DND-41 (cell line): ENCODE data around the gene FHL2.

Source experiments
- ATAC-seq: fragments of 200-7000 bp; cut with Tn5 transposase; 3 replicates; pipeline ENCODE4 v1.9.1; 2021; ENCODE audit warnings: low read depth; ENCODE audit not compliant: insufficient read depth
- DNase-seq: peaks from one replicate; pipeline ENCODE4 v3.0.0-alpha.2; 2020
- H2AFZ ChIP-seq: 2 replicates; pipeline ENCODE4 v1.6.0; 2012; ENCODE audit warnings: low read depth, low read length
- H3K27ac ChIP-seq: 2 replicates; pipeline ENCODE4 v1.5.1; 2012; ENCODE audit warnings: low read length, inconsistent platforms
- H3K27me3 ChIP-seq: fragments of 200-600 bp; sonication (generic); 2 replicates; pipeline ENCODE4 v1.6.0; 2012; ENCODE audit warnings: low read length, mild to moderate bottlenecking, inconsistent platforms; ENCODE audit not compliant: insufficient read depth, poor library complexity
- H3K36me3 ChIP-seq: 2 replicates; pipeline ENCODE4 v1.5.1; 2012; ENCODE audit warnings: low read length, inconsistent platforms; ENCODE audit not compliant: insufficient read depth
- H3K4me1 ChIP-seq: 2 replicates; pipeline ENCODE4 v1.5.1; 2012; ENCODE audit warnings: mild to moderate bottlenecking, low read length; ENCODE audit not compliant: insufficient read depth
- H3K4me2 ChIP-seq: 2 replicates; pipeline ENCODE4 v1.6.0; 2012; ENCODE audit warnings: mild to moderate bottlenecking, moderate library complexity, low read length, inconsistent platforms; ENCODE audit not compliant: insufficient read depth
- H3K4me3 ChIP-seq, 2 experiments: fragments of 200-600 bp in 1 of 2; shearing (Covaris generic) in 1 of 2; 2 replicates each; pipeline ENCODE4 v1.5.1; 2012 to 2016; ENCODE audit warnings: inconsistent platforms in 2 of 2, low read length in 2 of 2, mild to moderate bottlenecking in 2 of 2, low read depth in 1 of 2, moderate library complexity in 1 of 2
- H3K79me2 ChIP-seq: 2 replicates; pipeline ENCODE4 v1.6.0; 2012; ENCODE audit warnings: low read length, inconsistent platforms; ENCODE audit not compliant: insufficient read depth
- H3K9ac ChIP-seq: 2 replicates; pipeline ENCODE4 v1.6.0; 2012; ENCODE audit warnings: low read depth, mild to moderate bottlenecking, inconsistent platforms, low read length, moderate library complexity
- H3K9me3 ChIP-seq: 2 replicates; pipeline ENCODE4 v1.5.1; 2012; ENCODE audit warnings: low read length, moderate library complexity, mild to moderate bottlenecking, inconsistent platforms; ENCODE audit not compliant: insufficient read depth, severe bottlenecking
- H4K20me1 ChIP-seq: 2 replicates; pipeline ENCODE4 v1.6.0; 2012; ENCODE audit warnings: low read length; ENCODE audit not compliant: insufficient read depth
- EZH2 ChIP-seq: IDR thresholded peaks from 3 replicates; pipeline ENCODE4 v1.6.1; 2012; ENCODE audit warnings: borderline replicate concordance, low read depth, mild to moderate bottlenecking, moderate library complexity, low read length, inconsistent platforms; ENCODE audit not compliant: severe bottlenecking
- TF ChIP-seq, protein P1 (sequence below): IDR thresholded peaks from 2 replicates; pipeline ENCODE4 v1.5.1; 2012; ENCODE audit warnings: borderline replicate concordance, low read length, moderate library complexity, mild to moderate bottlenecking; ENCODE audit not compliant: poor library complexity, severe bottlenecking; ENCODE audit errors: extremely low read depth

Gene FHL2

DNA sequence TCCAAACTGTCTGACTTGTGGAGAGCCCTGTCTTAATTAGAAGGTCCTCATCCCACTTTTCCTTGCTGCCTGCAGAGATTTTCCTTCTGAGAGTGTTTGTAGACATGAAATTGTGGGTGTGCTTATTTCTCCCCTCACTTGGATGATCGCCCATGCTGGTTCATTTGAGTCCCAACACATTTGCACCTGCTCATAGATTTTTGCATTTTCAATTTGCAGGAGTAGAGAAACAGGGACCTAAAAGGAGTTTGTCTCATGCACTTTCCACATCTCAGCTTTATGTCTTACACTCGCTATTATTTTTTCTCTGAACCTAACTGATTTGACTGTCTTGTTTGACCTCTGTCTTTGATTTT lies 33.2 kb upstream of the FHL2 start:
- TF ChIP-seq EZH2 = no peak
- TF ChIP-seq, protein P1, sequence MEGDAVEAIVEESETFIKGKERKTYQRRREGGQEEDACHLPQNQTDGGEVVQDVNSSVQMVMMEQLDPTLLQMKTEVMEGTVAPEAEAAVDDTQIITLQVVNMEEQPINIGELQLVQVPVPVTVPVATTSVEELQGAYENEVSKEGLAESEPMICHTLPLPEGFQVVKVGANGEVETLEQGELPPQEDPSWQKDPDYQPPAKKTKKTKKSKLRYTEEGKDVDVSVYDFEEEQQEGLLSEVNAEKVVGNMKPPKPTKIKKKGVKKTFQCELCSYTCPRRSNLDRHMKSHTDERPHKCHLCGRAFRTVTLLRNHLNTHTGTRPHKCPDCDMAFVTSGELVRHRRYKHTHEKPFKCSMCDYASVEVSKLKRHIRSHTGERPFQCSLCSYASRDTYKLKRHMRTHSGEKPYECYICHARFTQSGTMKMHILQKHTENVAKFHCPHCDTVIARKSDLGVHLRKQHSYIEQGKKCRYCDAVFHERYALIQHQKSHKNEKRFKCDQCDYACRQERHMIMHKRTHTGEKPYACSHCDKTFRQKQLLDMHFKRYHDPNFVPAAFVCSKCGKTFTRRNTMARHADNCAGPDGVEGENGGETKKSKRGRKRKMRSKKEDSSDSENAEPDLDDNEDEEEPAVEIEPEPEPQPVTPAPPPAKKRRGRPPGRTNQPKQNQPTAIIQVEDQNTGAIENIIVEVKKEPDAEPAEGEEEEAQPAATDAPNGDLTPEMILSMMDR = no peak
- Histone ChIP-seq H2AFZ (no peak overlapping the region), H3K36me3 (no peaks in the 10 kb centered on the region)

DNA sequence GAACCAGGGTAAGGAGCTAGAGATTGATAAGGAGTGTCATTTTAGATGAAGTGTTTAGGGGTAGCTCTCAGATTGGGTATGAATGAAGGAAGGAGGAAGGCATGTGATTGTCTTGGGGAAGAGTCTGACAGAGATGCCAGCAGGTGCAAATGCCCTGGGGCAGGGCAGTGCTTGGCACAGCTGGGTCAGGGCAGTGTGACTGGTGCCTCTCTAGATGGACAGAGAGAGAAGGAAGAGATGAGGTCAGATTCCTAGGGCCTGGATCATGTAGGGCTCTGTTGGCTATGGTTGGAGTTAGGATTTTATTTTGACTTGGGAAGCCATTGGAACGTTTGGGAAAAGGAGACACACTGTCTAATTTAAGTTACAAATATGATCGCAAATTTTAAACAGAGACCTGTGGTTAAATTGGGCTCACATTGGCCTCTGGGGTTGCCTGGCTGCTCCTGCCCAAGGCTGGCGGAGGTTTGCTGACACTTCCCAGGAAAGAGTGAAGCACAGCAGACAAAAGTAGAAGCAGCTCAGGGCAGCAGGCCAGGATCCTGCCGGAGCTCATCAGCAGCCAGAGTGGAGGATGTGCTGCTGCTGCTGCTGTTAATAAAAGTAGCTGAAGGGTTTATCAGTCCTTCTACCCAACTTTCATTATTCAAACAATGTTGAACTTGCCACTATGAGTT lies 32.7 kb upstream of the FHL2 start:
- Histone ChIP-seq H3K36me3 (no peaks in the 10 kb centered on the region), H3K79me2 (no peaks in the 10 kb centered on the region), H3K9ac (no peak overlapping the region), H3K4me3 (no peak overlapping the region), H3K27me3 (peaks cover 5% of the 10 kb centered on the region), H3K9me3 (no peaks in the 10 kb centered on the region), H3K27ac (no peak overlapping the region), H2AFZ (no peak overlapping the region), H4K20me1 (no peaks in the 10 kb centered on the region), H3K4me1 (peaks cover 5% of the 10 kb centered on the region), H3K4me2 (no peak overlapping the region)
- DNase-seq = no peak
- TF ChIP-seq, protein P1 = no peak
- no peak for TF ChIP-seq EZH2
- ATAC-seq = no peak

More for the DNA sequence above, 33.2 kb upstream of the FHL2 start:
- Histone ChIP-seq H3K9me3 (no peaks in the 10 kb centered on the region), H3K4me1 (peaks cover under 1% of the 10 kb centered on the region; the same call in 1 of the 2 replicates), H3K27me3 (peaks cover 3% of the 10 kb centered on the region), H3K4me2 (no peak overlapping the region), H3K27ac (no peak overlapping the region), H3K79me2 (no peaks in the 10 kb centered on the region), H3K4me3 (no peak overlapping the region), H3K9ac (no peak overlapping the region), H4K20me1 (no peaks in the 10 kb centered on the region)
- no peak for ATAC-seq
- no peak for DNase-seq

DNA sequence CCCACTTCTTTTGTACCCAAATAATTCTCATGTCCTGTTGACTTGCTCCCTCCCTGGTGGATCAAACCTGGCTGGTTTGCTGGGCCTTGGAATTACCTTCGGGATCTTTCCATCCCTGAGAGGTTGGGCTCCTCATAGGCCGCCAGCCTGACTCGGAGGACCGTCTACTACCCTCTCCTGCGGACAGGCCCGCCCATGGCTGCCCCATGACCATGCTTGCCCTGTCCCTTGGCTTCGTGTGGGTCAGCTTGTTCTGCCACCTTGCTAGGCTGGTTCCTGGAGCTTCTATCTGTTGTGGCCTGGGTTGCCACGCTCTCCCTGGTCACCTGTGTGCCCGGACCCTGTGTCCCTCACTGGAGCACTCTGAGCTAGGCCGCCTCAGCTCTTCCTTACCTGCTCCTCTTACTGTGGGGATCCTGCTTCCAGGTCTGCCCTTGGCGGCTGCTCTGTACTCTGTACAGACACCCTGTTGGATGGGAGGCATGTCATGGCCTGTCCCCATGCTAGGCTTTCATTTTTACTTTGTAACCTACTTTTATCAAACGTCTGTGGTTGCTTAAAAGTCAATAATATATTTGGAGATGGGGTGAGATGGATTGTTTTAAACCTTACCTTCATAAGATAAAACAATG lies 29.7 kb upstream of the FHL2 start:
- ATAC-seq (no peak), DNase-seq (no peak)
- TF ChIP-seq, protein P1 = no peak
- TF ChIP-seq EZH2 = no peak
- no peaks in the 10 kb centered on the region for H3K36me3 ChIP-seq
- H3K4me3 ChIP-seq = no peak overlapping the region
- no peaks in the 10 kb centered on the region for H3K79me2 ChIP-seq
- H3K4me1 ChIP-seq = peaks cover 6% of the 10 kb centered on the region
- H2AFZ ChIP-seq = no peak overlapping the region
- H3K27ac ChIP-seq = no peak overlapping the region
- peaks cover 6% of the 10 kb centered on the region for H3K27me3 ChIP-seq
- H3K4me2 ChIP-seq = no peak overlapping the region
- H3K9me3 ChIP-seq = no peaks in the 10 kb centered on the region
- no peak overlapping the region for H3K9ac ChIP-seq
- H4K20me1 ChIP-seq = no peaks in the 10 kb centered on the region
